Ovary (tissue), 9 donors: ENCODE measurements around the gene RAB6A. TPM values are rescaled to one million over a fixed set of nuclear protein-coding genes. Genes with fewer than 3 reads are reported as not detected.
A peak's percentile ranks its signal among the peaks of the same experiment; 100 is the strongest.

Experiments
- DNase-seq, 5 donors: peaks; one replicate each; pipeline ENCODE4 v3.0.0-alpha.2; 2019 to 2020
- H3K27ac ChIP-seq, 2 donors: fragments of 200-600 bp; one replicate each; pipeline versions ENCODE4 v1.5.1 to v1.8.0; 2019 to 2022
- H3K27me3 ChIP-seq: fragments of 200-600 bp; one replicate; pipeline ENCODE4 v1.8.0; 2022
- H3K36me3 ChIP-seq: fragments of 200-600 bp; sonication (generic); one replicate; pipeline ENCODE4 v1.5.1; 2019
- H3K4me1 ChIP-seq: one replicate; pipeline ENCODE4 v1.8.1; 2013; ENCODE audit warnings: mild to moderate bottlenecking, moderate library complexity; ENCODE audit not compliant: insufficient read depth
- H3K4me3 ChIP-seq: fragments of 200-600 bp; sonication (generic); one replicate; pipeline ENCODE4 v1.5.1; 2017
- H3K9me3 ChIP-seq, 2 donors: fragments of 200-600 bp in 1 of 2; sonication (generic) in 1 of 2; one replicate each; pipeline versions ENCODE4 v1.5.1 to v1.8.1; 2013 to 2019; ENCODE audit warnings: mild to moderate bottlenecking in 1 of 2, moderate library complexity in 1 of 2
- EP300 ChIP-seq: sonication (generic); formaldehyde crosslinking; IDR thresholded peaks from one replicate; pipeline ENCODE4 v1.6.1; 2017; ENCODE audit warnings: antibody characterized with exemption
- POLR2A ChIP-seq: fragments of 450-650 bp; IDR thresholded peaks from one replicate; pipeline ENCODE4 v1.6.1; 2017; ENCODE audit warnings: antibody characterized with exemption, mild to moderate bottlenecking, moderate library complexity
- WGBS, 3 donors: extraction: QIAGEN DNeasy Blood & Tissue Kit in 1 of 3; methylation state at CpG; one replicate each; pipeline versions ENCODE4 v1.1.5 to v1.1.7; 2013 to 2017; 5-methylcytosine and 5-hydroxymethylcytosine counted together
- intact Hi-C, 4 donors: fragments of 100-400 bp; cut with DNase I; formaldehyde crosslinking; loops; one replicate each; pipeline versions ENCODE4 v1.11.0 to v1.15.1; 2022 to 2023
- polyA plus RNA-seq, 2 donors: library from polyadenylated mRNA; stranded (reverse); fragments of 200-250 nt in 1 of 2; fragments of 350-450 nt in 1 of 2; fragmentation: Illumina TruSeq in 1 of 2; extraction: RNeasy Lipid Tissue Mini Kit (QIAGEN cat#74804) in 1 of 2; gene quantifications; one replicate each; pipeline ENCODE4 v1.2.3, GENCODE V29; 2013 to 2014
- total RNA-seq, 7 donors: library from RNA; depleted of rRNA in 2 of 7; stranded (reverse); fragments of >200 nt in 2 of 7; fragmentation: NEBNext Ultra II Directional in 3 of 7; extraction: Animal tissue kit (Norgen Biotek cat#: 25700) in 3 of 7; gene quantifications; one replicate each; pipeline versions ENCODE4 v1.1.0 to v1.2.4, GENCODE V29; 2016 to 2023
- TF ChIP-seq, protein P1 (sequence below), 3 donors: fragments of 450-650 bp in 2 of 3; fragments of 200-600 bp in 1 of 3; IDR thresholded peaks; one replicate each; pipeline versions ENCODE4 v1.5.1 to v1.8.0; 2016 to 2022; ENCODE audit warnings: antibody characterized with exemption in 3 of 3, mild to moderate bottlenecking in 1 of 3
- donor health status: DM: no; HTN: no; CAD: no; lungs with moderate emphysema.
- donor health status: DM: no; HTN: no; CAD: no.
- donor health status: Bipolar disorder and iron deficiency.
- donor health status: DM: yes; HTN: yes; CAD: no.
- donor health status: DM: no; HTN: no; CAD: no.
- donor health status: DM: yes; HTN: yes; CAD: no.

RAB6A gene
- total and polyA plus RNA-seq, 9 donors, result 55.9 to 128 (median 102) TPM

GRCh38 chr11:73633999-73634398, 126.9 kb downstream of the RAB6A start:
- DNase-seq, result no peak
- WGBS, 3 donors, result 87 to 90% (median 90%) methylated on average over 2 of the region's 2 CpGs

GRCh38 chr11:73632996-73633395, 127.9 kb downstream of the RAB6A start:
- Histone ChIP-seq H3K4me1 (no peaks in the 10 kb centered on the region), H3K27me3 (no peaks in the 10 kb centered on the region), H3K36me3 (no peaks in the 10 kb centered on the region), H3K4me3 (no peak overlapping the region), H3K27ac (no peak overlapping the region), H3K9me3 (no peaks in the 10 kb centered on the region)
- DNase-seq, result no peak
- 92 to 95% (median 93%) methylated on average over 4 of the region's 4 CpGs for WGBS, 3 donors
- TF ChIP-seq, protein P1, sequence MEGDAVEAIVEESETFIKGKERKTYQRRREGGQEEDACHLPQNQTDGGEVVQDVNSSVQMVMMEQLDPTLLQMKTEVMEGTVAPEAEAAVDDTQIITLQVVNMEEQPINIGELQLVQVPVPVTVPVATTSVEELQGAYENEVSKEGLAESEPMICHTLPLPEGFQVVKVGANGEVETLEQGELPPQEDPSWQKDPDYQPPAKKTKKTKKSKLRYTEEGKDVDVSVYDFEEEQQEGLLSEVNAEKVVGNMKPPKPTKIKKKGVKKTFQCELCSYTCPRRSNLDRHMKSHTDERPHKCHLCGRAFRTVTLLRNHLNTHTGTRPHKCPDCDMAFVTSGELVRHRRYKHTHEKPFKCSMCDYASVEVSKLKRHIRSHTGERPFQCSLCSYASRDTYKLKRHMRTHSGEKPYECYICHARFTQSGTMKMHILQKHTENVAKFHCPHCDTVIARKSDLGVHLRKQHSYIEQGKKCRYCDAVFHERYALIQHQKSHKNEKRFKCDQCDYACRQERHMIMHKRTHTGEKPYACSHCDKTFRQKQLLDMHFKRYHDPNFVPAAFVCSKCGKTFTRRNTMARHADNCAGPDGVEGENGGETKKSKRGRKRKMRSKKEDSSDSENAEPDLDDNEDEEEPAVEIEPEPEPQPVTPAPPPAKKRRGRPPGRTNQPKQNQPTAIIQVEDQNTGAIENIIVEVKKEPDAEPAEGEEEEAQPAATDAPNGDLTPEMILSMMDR (IDR thresholded peaks at IDR 0.05), result no peak
- TF ChIP-seq POLR2A (no peak), EP300 (no peak)
- intact Hi-C loops, result no loop called here

More at GRCh38 chr11:73633999-73634398, 126.9 kb downstream of the RAB6A start:
- no peak for TF ChIP-seq POLR2A
- TF ChIP-seq, protein P1 (IDR thresholded peaks at IDR 0.05), result no peak
- TF ChIP-seq EP300, result no peak
- Histone ChIP-seq H3K27ac (no peak overlapping the region), H3K4me1 (no peaks in the 10 kb centered on the region), H3K36me3 (no peaks in the 10 kb centered on the region), H3K9me3 (no peaks in the 10 kb centered on the region), H3K4me3 (no peak overlapping the region), H3K27me3 (no peaks in the 10 kb centered on the region)
- intact Hi-C loops, result no loop called here

GRCh38 chr11:73629907-73630306, 131.0 kb downstream of the RAB6A start:
- TF ChIP-seq POLR2A, result no peak
- TF ChIP-seq, protein P1 (IDR thresholded peaks at IDR 0.05), result no peak
- no peak for TF ChIP-seq EP300
- Histone ChIP-seq H3K27ac (no peak overlapping the region), H3K4me1 (no peaks in the 10 kb centered on the region), H3K9me3 (no peaks in the 10 kb centered on the region), H3K36me3 (no peaks in the 10 kb centered on the region), H3K4me3 (no peak overlapping the region), H3K27me3 (no peaks in the 10 kb centered on the region)
- intact Hi-C loops, result loop anchor here in 1 of 4 donors (5.0 kb wide), 1 partner anchor 32 kb away; no protein-coding TSS in a partner anchor
- DNase-seq, result no peak
- WGBS, 3 donors, result 82 to 88% (median 85%) methylated on average over 7 of the region's 7 CpGs

GRCh38 chr11:73625696-73626318, 135.1 kb downstream of the RAB6A start:
- no peaks in the 10 kb centered on the region for H3K27me3 ChIP-seq
- H3K27ac ChIP-seq, result no peak overlapping the region
- WGBS, 3 donors, result 6 to 29% (median 9%) methylated on average over 19 of the region's 19 CpGs
- H3K36me3 ChIP-seq, result no peaks in the 10 kb centered on the region
- H3K9me3 ChIP-seq, result no peaks in the 10 kb centered on the region
- TF ChIP-seq POLR2A (no peak), EP300 (no peak)
- TF ChIP-seq, protein P1 (IDR thresholded peaks at IDR 0.05), result peak; percentile 55 to 72 (median 63)
- no peaks in the 10 kb centered on the region for H3K4me1 ChIP-seq
- H3K4me3 ChIP-seq, result no peak overlapping the region
- peak; percentile 56 to 72 (median 66) for DNase-seq
- intact Hi-C loops, result loop anchor here in 1 of 4 donors (5.0 kb wide), 1 partner anchor 36 kb away; no protein-coding TSS in a partner anchor

Other genes starting within 250 kb of the RAB6A start
- gene FAM168A, start 163.0 kb downstream of the RAB6A start, total RNA-seq, result 10 to 100 TPM; 17.3 to 45.5 (median 39.5) TPM
- gene FAM168A, start 163.0 kb downstream of the RAB6A start, polyA plus RNA-seq, result 10 to 100 TPM; 16.7 to 44.5 TPM
- gene PLEKHB1, start 114.5 kb downstream of the RAB6A start, total RNA-seq, result 10 to 100 TPM in 3 of 7 donors, 1 to 10 TPM in 4; 2.5 to 41.6 (median 8.3) TPM
- gene PLEKHB1, start 114.5 kb downstream of the RAB6A start, polyA plus RNA-seq, result 1 to 10 TPM; 1.4 to 9.6 TPM
- gene MRPL48, start 26.8 kb upstream of the RAB6A start, total RNA-seq, result 10 to 100 TPM; 18.7 to 32.9 (median 26.3) TPM
- 10 to 100 TPM; 30.4 to 33.4 TPM for gene MRPL48, start 26.8 kb upstream of the RAB6A start, polyA plus RNA-seq
- 10 to 100 TPM; 47.6 to 72.5 (median 53.8) TPM for gene COA4, start 115.8 kb upstream of the RAB6A start, total RNA-seq
- gene COA4, start 115.8 kb upstream of the RAB6A start, polyA plus RNA-seq, result 10 to 100 TPM; 55.7 to 61.4 TPM
- gene PAAF1, start 115.9 kb upstream of the RAB6A start, total RNA-seq, result 10 to 100 TPM in 6 of 7 donors, 1 to 10 TPM in 1; 9.5 to 28.7 (median 18.3) TPM
- gene PAAF1, start 115.9 kb upstream of the RAB6A start, polyA plus RNA-seq, result 10 to 100 TPM; 17.4 to 48.0 TPM
- gene DNAJB13, start 190.0 kb upstream of the RAB6A start, total RNA-seq, result 10 to 100 TPM in 1 of 7 donors, 1 to 10 TPM in 3, under 1 TPM in 2, not detected in 1; 0.48 to 23.3 (median 2.5) TPM
- gene DNAJB13, start 190.0 kb upstream of the RAB6A start, polyA plus RNA-seq, result under 1 TPM in 1 of 2 donors, not detected in 1; 0.36 TPM
- gene UCP2, start 221.8 kb upstream of the RAB6A start, total RNA-seq, result 10 to 100 TPM in 5 of 7 donors, 1 to 10 TPM in 2; 3.7 to 86.9 (median 16.5) TPM
- gene UCP2, start 221.8 kb upstream of the RAB6A start, polyA plus RNA-seq, result 10 to 100 TPM in 1 of 2 donors, 1 to 10 TPM in 1; 4.9 to 31.5 TPM
- 1 to 10 TPM in 5 of 7 donors, under 1 TPM in 2; 0.72 to 2.2 (median 1.2) TPM for gene UCP3, start 248.0 kb upstream of the RAB6A start, total RNA-seq
- under 1 TPM; 0.70 to 0.84 TPM for gene UCP3, start 248.0 kb upstream of the RAB6A start, polyA plus RNA-seq